ENCODE data around the gene SLC22A12. TPM values are rescaled to one million over a fixed set of nuclear protein-coding genes. Genes with fewer than 3 reads are reported as not detected.

SLC22A12 gene
- total and polyA plus RNA-seq, 2 of the 8 experiments (the other 6 are each of a cell fraction or from before 2014, with no cell fraction given): not detected

DNA sequence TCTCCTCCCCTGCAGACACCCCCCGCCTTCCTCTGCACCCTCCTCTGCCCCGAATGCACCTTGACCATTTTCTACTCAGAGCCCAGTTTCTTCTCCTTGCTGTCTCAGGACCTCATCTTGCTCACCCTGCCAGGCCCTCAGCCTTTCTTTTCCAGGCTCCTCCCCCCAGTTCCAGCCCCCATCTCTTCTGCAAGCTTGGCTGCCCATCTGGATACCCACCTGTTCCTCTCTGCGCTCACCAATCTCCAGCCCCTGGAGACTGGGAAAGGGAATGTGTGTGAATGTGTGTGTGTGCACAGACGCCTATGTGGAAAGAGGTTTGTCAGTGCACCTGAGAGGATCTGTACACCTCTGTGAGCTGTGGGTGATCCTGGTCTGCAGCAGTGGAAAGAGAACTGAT lies 36.4 kb downstream of the SLC22A12 start:
- H3K9me3 ChIP-seq (ENCODE audit: insufficient read depth in 2 of 2, low read depth in 1 of 2, low read length in 1 of 2): peaks cover 0 to 4% of the 10 kb centered on the region in 2 experiments; a peak in 1 of 4 replicates
- H2BK20ac ChIP-seq (ENCODE audit: low read length): no peak overlapping the region
- H4K20me1 ChIP-seq (replicated peaks in 1 of 2; ENCODE audit: control insufficient read depth in 1 of 2, insufficient read depth in 2 of 2, low read length in 2 of 2): peaks cover 0 to 2% of the 10 kb centered on the region in 2 experiments
- H3K79me2 ChIP-seq (ENCODE audit: control insufficient read depth in 1 of 2, insufficient read depth in 2 of 2, low read length in 2 of 2): no peaks in the 10 kb centered on the region
- no peak overlapping the region for H4K91ac ChIP-seq (replicated peaks; ENCODE audit: insufficient read length, low read length)
- H2BK120ac ChIP-seq (replicated peaks; ENCODE audit: low read depth, low read length): no peak overlapping the region
- peaks cover 3% of the 10 kb centered on the region; the same call in 1 of the 2 replicates for H3K23me2 ChIP-seq (ENCODE audit: low read depth, low read length)
- H3K27me3 ChIP-seq (replicated peaks in 1 of 4; ENCODE audit: control insufficient read depth in 3 of 4, extremely low read depth in 1 of 4, insufficient read depth in 3 of 4, low read length in 3 of 4): peaks cover 0 to 16% (median 12%) of the 10 kb centered on the region in 4 experiments; a peak in 5 of 7 replicates
- no peak overlapping the region for H2BK5ac ChIP-seq (ENCODE audit: low read depth, low read length)
- H3K18ac ChIP-seq (ENCODE audit: extremely low read depth, low read length): no peak overlapping the region; the same call in 1 of the 2 replicates
- no peak overlapping the region for H3K56ac ChIP-seq (replicated peaks; ENCODE audit: insufficient read length, low read depth, low read length)
- no peak overlapping the region for H4K5ac ChIP-seq (ENCODE audit: insufficient read length, low read depth, low read length)
- no peak overlapping the region for H3K9ac ChIP-seq (replicated peaks in 1 of 4; ENCODE audit: extremely low read depth in 1 of 4, low read depth in 3 of 4, low read length in 3 of 4)
- H2BK12ac ChIP-seq (ENCODE audit: low read depth, low read length): no peak overlapping the region
- H3K4me3 ChIP-seq (ENCODE audit: extremely low read depth in 1 of 4, insufficient read depth in 2 of 4, low read depth in 3 of 4, low read length in 4 of 4): no peak overlapping the region
- CTCF ChIA-PET (ENCODE audit: partially characterized antibody): interaction anchor here (0.8 to 12.7 kb wide), 3 partner anchors 25 to 178 kb away, joined by 3 to 188 read pairs (median 3); no protein-coding TSS in a partner anchor
- H3K36me3 ChIP-seq (ENCODE audit: control insufficient read depth in 2 of 4, insufficient read depth in 4 of 4, low read length in 3 of 4): no peaks in the 10 kb centered on the region
- H4K8ac ChIP-seq (ENCODE audit: extremely low read depth, insufficient read depth, low read length): no peak overlapping the region
- no peak overlapping the region for H3K4ac ChIP-seq (replicated peaks; ENCODE audit: insufficient read length, low read depth, low read length)
- H3K79me1 ChIP-seq (ENCODE audit: low read depth, low read length): no peaks in the 10 kb centered on the region
- TF ChIP-seq RBBP5 (IDR thresholded peaks at IDR 0.05; ENCODE audit: borderline replicate concordance, low read depth, low read length): no peak
- no peak overlapping the region for H3K4me2 ChIP-seq (ENCODE audit: insufficient read depth in 1 of 2, low read depth in 2 of 2, low read length in 2 of 2)
- H2AFZ ChIP-seq (ENCODE audit: low read length): no peak overlapping the region
- no peak overlapping the region for H3K14ac ChIP-seq (ENCODE audit: insufficient read length)
- no peak overlapping the region for H3K27ac ChIP-seq (ENCODE audit: low read depth, low read length)
- FAIRE-seq: no peak
- no peak overlapping the region for H2AK5ac ChIP-seq (ENCODE audit: low read depth, low read length)
- peaks cover 0 to 10% (median 5%) of the 10 kb centered on the region in 4 experiments; a peak in 6 of 7 replicates for H3K4me1 ChIP-seq (replicated peaks in 1 of 4; ENCODE audit: control insufficient read depth in 3 of 4, insufficient read depth in 4 of 4, low read length in 3 of 4)
- H2BK15ac ChIP-seq (ENCODE audit: low read length): no peak overlapping the region
- no peak for DNase-seq (ENCODE audit: low read depth in 1 of 2, low spot score in 2 of 2)
- H3K23ac ChIP-seq (ENCODE audit: insufficient read length): no peak overlapping the region
- WGBS, 2 experiments (ENCODE audit: extremely low coverage in 1 of 2, insufficient coverage in 1 of 2, insufficient read length in 1 of 2, insufficient replicate concordance in 2 of 2, low coverage in 1 of 2, low lambda C conversion rate in 2 of 2, missing lambda C conversion rate in 1 of 2): 90% methylated on average over 4 of the region's 4 CpGs; no CpG with 5 or more reads in 1 of the 2 experiments
- POLR2A ChIA-PET (ENCODE audit: partially characterized antibody): interaction anchor here (1.2 kb wide), 1 partner anchor 17 kb away, joined by 3 read pairs; no protein-coding TSS in a partner anchor

Measured in H1 (cell line).